Activated CD8-positive, alpha-beta memory T cell treated with anti-CD3 and anti-CD28 coated beads for 4 hours (primary cell): ENCODE measurements around the gene INTS6.
A peak's percentile ranks its signal among the peaks of the same experiment; 100 is the strongest.

Experiments
- DNase-seq, 2 donors: peaks; one replicate each; pipeline ENCODE4 v3.0.0-alpha.2; 2020; ENCODE audit warnings: low read depth in 2 of 2

INTS6 gene, protein sequence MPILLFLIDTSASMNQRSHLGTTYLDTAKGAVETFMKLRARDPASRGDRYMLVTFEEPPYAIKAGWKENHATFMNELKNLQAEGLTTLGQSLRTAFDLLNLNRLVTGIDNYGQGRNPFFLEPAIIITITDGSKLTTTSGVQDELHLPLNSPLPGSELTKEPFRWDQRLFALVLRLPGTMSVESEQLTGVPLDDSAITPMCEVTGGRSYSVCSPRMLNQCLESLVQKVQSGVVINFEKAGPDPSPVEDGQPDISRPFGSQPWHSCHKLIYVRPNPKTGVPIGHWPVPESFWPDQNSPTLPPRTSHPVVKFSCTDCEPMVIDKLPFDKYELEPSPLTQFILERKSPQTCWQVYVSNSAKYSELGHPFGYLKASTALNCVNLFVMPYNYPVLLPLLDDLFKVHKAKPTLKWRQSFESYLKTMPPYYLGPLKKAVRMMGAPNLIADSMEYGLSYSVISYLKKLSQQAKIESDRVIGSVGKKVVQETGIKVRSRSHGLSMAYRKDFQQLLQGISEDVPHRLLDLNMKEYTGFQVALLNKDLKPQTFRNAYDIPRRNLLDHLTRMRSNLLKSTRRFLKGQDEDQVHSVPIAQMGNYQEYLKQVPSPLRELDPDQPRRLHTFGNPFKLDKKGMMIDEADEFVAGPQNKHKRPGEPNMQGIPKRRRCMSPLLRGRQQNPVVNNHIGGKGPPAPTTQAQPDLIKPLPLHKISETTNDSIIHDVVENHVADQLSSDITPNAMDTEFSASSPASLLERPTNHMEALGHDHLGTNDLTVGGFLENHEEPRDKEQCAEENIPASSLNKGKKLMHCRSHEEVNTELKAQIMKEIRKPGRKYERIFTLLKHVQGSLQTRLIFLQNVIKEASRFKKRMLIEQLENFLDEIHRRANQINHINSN

DNA sequence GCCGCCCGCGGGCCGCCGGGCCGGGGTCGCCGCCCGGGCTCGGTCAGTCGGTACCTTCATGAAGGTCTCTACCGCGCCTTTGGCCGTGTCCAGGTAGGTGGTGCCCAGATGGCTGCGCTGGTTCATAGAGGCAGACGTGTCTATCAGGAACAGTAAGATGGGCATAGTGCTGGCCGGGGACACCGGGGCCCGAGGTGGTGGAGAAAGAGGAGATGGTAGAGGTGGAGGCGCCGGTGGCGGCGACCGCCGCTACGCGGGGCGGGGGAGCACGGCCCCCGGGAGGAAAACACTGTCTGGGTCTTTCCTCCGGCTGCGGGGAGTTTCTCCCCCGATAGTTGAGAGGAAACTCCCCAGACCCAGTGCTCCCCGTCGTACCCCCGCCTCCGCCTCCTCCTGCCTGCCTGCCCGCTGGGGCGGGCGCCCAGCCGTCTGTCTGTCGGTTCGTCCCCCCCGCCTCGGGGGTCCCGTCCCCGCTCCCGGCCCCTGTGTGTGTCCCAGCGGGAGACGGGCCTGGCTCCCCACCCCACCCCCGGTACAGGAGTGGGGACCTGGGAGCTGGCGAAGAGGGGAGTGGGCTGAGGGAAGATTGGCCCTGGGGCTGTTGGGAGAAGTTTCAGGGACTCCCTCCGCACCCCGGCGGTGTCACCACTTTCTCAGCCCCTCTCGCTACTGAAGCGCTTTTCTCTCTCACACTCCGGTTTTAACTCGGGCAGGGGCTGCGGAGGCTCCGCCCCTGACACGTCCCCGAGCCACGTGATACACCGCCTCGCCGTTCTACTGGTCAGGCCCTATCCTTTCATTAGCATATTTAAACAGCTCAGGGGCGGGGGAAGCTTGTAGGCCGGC, at the start of gene INTS6:
Gene INTS6, minus strand, starts transcription at position 676 of the 846 bp plus-strand sequence. Its CDS starts 511 bp downstream, at position 165.
- peak; percentile 97 to 99 for DNase-seq

DNA sequence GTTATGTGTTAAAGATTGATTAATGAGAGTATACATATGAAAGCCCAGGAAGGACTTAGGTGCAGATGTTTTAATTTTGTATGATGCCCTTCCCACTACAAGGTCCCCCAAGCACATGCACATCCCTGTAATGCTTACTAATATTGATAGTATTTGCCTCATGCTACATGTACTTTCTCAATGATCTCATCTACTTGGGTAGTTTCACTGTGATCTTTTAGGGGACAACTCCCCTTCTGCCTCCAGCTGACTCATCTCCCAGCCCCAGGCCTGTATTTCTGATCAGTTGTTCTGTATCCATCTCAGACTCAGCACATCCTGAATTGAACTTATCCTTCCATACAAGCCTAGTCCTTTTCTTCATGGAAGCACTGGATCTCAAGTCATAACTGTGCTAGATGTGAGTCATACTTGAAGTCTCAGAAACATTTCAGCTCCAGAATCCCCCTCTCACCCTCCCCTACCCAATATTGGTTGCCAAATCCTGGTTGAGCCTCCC, 49.4 kb upstream of the INTS6 start:
- no peak for DNase-seq

DNA sequence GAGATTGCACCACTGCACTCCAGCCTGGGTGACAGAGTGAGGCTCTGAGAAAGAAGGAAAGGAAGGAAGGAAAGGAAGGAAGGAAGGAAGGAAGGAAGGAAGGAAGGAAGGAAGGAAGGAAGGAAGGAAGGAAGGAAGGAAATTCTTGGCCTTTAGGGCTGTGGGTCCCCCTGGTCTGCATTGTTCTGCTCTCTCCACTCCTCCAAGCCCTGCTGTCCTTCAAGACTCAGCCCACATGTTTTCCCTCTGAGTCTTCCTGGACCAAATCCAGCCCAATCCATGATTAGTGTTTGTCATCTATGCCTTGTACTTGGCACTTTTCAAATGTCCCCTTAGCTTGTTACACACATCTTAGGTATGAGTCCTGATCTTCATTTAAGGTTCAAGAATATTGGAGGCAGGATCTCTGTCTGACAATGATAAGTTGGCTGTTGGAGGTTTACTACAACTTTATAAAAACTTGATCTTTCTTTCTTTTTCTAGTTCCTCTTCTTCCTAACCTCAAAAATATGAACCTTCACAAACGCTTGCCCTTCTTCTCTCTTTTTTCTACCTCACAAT, 48.8 kb upstream of the INTS6 start:
- no peak for DNase-seq

DNA sequence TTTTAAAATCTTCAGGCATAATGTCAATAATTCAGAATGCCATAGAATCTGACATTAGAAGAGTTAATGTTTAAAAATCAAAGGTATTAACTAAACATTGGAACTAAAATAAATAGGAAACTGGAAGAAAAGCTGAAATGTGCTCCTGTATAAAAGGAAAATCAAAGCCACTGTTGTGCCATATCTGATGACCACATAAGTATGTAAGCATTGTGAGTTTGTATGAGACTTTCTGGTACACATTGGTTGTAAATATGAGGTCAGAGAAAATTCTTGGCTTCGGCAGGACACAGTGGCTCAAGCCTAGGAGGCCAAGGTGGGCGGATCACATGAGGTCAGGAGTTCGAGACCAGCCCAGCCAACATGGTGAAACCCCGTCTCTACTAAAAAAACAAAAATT, 48.3 kb upstream of the INTS6 start:
- DNase-seq: no peak

DNA sequence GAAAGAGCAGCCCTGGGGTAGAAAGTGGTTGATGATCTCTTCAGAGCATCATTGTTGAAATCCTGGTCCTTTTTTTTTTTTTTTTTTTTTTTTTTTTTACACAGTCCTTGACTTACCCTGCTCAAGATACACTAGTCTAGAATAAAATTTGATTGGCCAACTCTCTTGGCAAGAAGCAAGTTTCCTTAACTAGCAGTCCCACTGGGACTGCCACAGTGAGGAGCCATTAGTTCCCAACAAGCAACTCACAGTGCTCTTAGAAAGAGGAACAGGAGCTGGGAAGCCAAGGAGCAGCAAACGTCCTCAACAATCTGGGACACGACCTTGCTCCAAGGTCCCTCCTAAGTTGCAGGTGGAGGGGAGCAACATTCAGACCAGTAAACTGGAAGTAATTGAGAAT, 47.9 kb upstream of the INTS6 start:
- no peak for DNase-seq

DNA sequence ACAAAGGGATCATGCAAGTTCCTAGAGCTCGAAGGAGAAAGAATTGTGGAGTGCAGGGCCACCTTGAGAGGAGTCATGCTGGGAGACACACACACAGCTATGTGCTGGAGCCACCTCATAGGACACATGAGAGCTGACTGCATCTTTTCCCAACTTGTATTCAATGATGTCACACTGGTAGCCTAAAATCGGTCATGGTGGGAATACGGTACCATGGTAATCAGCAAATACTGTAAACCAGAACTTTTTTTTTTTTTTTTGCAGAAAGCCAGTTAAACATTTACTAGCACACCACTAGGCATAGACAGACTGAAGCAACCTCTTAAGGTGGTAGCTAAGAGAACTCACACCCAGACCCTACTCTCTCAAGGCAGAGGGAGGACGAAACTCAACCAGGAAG, 47.0 kb upstream of the INTS6 start:
- DNase-seq: no peak

DNA sequence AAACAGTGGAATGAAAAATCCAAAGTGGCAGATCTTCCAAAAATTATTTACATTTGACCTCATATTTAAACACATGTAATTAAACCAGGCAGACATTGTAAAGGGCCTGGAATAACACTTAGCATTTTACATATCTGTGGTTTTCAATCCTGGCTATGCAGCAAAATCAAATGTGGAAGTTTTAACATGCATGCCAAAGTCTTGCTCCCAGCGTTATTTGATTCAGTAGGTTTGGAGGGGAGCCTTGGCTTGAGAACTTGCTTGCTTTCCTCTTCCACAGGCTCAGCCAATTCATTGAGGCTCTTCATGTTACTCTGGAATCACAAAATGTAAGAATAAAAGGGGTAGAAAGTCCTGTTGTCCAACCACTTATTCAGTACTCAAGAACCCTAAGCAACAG, 42.5 kb upstream of the INTS6 start:
- no peak for DNase-seq

DNA sequence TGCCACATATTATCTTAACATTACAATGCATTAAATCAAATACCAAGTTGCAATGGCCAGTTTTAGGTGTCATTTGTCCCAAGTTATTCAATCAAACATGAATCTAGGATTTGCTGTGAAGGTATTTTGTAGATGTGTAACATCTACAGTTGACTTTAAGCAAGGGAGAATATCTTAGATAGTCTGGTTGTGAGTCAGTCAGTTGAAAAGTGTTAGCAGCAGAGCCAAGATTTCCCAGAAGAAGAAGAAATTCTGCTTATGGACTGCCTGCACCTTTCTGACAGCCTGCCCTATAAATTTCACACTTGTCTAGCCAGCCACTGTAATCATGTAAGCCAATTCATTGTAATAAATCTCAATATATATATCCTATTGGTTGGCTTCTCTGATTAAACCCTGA, 41.3 kb upstream of the INTS6 start:
- DNase-seq: no peak

DNA sequence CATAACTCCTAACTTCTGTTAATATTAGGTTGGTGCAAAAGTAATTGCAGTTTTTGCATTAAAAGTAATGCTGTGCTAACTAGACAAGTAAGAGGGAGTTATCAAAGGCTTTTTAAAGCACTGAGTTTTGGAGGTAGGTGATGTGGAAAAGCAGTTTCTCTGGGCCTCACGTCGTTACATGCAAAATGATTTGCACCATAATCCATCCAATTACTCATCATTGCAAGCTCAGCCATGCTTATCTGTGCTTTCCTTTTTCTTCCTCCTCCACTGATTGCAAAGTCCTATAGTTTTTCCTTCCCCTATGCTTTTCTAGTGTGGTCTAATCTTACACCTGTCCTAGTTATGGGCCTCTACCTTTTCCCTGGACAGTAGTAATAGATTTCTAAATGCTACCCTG, 35.4 kb upstream of the INTS6 start:
- DNase-seq: no peak

DNA sequence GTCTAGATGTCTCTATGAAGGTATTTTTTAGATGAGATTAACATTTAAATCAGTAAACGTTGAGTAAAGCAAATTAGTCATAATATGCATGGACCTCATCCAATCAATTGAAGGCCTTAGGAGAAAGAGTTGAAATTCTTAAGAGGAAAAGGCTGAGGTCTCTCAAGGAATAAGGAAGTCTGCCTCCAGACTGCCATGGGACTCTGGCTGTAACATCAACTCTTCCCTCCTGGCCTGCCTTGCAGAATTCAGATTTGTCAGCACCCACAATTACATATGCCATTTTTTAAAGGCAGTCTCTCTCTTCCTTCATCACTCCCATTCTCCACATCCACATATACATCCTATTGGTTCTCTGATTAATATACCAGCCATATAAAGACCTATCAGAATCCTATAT, 28.8 kb upstream of the INTS6 start:
- DNase-seq: no peak

DNA sequence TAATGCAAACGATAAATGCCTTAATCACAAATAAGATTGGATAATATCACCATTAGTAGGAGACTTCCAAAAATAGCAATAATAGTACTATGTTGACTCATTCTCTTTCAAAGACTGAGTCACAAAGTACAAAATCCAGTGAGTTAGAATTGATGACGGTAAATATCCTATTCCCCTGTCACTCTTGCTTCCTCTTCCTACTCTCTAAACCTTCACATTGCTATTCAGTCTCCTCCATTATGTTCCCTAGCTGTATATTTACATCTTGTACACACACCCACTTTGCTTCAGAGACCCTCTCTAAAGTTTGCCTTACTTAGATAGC, 26.3 kb upstream of the INTS6 start:
- DNase-seq: no peak

DNA sequence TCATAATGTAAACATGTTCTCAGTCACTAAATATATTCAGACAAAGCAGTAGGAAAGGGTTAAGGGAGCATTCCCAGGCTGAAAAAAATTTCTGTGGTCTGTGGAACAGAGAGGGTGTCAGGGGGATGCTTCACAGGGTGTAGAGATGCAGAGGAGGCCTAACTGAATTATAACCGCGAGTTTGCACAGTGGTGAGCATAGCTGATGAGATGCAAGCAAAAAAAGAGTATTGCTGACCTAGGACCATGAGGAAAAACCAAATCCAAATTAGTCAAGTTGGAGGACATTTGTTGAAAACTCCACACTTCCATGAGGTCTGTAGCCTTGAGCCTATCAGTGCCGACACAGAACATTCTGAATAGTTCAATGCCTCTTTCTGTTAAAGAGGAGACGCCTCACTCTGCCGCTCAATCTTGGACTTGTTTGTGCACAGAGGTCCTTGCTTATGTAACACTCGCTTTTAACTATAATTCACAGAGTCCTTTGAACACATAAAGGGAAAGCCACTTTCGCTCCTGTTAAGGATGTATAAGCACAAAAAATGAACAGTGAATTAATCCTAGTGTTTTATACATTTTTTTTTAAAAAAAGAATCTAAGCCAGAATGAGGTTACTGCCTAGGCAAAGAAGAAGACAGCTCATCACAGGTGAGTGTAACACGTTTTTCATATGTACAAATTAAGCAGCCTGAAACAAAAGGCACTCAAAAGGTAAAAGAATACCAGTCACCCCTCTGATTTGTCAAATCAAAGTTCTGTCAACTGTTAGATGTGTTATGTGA, 25.8 kb upstream of the INTS6 start:
- no peak for DNase-seq

DNA sequence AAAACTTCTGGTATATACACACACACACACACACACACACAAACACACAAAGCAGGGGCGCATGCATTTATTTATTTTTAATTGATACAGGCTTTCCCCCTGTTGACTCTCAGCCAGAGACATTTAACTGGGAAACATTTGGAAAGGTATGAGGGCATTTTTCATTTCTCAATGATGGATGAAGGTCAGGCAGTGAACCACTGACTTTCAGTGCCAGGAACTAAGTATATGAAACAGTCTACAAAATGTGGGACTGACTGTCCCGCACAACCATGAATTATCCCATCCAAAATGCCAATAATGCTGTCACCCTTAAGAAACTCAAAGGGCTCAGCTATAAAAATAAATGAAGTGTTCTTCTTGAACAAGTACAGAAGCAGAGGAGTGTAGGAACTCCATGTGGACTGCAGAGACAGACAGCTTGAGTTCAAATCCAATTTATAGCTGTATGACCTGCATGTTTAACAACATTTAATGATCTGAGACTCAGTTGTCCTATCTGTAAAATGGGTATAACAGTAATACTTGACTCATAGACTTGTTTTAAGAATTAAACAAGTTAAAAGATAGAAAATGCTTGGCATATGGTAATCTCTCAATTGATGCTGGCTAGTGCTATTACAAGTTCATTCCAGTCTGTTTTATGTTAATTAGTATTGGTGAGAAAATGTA, 25.0 kb upstream of the INTS6 start:
- no peak for DNase-seq

DNA sequence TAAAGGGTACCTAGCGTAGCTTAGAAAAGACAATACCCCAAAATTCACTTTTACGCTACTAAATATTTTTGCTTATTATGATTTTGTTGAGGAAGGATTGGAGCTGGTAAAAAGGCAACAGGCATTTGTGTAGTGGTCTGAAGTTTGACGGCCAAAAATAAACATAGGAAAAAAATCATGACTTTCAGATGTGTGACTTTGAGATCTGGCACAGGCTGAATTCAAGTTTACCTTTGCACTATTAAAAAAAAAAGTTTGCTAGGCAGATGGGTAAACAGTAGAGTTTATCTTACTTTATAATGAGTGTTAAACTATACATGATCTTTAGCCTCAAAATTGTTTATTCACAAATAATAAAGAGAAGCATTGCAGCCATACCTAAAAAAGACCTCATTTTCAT, 24.3 kb upstream of the INTS6 start:
- no peak for DNase-seq

DNA sequence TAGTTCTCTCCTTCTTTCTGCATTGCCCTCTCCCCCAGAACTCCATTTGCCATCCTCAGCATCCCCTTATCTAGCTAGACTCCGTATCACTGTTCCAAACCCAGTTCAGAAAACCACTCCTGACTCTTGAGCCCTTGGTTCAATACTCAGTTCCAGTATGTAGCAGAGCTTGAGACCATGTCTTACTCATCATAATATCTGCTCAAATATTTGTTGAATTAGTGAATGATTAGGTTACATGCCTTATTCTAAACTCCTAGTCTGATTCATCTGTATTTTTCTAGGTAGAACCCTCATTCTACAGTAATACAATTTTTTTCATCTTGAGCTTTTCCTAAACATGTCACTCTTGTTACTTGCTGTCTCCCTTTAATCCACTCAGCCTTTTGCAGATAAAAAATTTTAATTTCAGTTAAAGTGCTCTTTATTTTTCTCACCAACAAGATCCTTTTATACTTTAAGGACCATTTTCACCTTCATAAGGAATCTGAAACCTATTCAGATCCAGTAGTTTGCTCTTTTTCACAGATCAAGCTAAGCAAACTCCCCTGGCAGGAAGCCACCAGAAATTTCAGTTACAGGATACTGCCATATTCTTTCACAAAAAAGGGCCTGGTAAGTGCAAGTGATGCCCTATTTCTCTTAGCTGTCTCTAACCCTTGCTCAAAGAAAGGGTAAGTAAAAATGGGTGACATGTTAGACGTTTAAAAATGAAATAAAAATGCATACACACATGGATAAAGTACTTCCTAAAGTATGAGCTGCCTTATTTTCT, 23.1 kb upstream of the INTS6 start:
- no peak for DNase-seq

DNA sequence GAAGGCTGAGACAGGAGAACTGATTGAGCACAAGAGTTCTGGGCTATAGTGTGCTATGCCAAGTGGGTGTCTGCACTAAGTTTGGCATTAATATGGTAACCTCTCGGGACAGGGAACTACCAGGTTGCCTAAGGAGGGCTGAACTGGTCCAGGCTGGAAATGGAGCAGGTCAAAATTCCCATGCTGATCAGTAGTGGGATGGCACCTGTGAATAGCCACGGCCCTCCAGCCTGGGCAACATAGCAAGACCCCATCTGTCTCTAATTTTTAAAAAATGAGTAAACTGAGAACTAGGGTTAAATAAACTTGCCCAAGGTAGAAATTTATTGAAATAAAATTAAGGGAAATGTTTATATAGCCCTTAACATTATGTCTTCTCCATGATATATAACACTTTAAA, 17.0 kb upstream of the INTS6 start:
- DNase-seq: no peak

DNA sequence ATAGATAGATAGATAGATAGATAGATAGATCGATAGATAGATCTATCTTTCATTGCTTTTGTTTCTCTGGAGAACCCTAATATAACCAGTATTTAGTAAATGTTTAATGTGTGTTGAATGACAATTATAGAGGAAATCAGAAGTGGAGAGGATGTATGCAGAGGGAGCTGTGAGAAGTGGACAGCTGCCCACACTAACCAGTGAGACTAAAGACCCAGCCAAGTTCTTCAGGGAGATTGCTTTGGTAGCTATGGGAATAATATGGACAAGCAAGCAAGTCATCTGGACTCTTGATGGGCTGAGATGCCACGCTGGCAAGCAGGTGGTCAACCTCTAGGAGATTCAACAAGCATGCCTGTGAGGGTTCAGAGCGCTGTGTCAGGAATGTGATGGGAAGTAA, 14.9 kb upstream of the INTS6 start:
- no peak for DNase-seq

DNA sequence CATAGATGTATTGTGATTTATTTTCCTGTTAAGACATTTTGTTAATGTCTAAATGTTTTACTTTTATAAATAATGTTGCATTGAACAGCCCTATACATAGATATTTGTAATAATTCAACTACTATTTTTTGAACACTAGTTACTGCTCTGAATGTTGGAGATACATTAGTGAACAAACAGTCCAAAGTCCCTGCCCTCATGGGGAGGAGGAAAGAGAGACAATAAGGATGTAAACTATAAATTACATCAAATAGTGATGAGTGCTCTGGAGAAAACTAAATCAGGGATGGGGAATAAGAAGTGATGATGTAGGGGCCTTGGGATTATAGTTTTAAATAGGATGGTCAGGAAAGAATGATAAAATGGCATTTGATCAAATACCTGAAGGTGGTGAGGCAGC, 12.3 kb upstream of the INTS6 start:
- DNase-seq: no peak

DNA sequence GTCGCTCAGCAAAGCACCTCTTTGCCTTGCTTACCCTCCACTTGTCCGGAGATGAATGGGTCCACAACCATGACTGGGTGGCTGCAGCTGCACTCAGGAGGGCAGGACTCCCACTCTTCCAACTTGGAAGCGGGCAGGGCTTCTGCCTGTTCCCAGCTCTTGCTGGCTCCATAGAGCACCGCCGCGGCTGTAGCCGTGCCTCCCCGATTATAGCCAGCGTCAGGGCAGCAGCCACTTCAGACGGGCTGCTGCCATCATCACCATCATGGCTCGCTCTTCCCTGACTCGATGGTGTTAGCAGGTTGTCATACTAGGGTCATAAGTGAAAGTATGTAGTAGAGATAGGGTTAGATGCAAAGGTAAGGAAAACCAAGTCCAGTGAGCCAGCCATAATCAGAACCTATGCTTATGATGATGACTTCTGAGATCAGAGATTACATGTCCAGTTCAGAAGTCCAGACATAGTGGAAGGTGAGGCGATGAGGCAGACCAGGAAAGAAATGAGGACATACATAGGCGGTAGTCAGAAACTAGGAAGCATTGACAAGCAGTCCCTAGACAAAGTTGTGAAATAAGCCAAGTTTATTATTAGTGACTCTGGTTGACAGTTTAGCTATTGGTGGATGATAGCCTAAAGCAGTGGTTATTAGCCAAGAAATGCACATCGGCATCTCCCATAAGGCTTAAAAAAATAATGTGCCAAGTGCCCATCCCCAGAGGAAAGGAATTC, 4.4 kb upstream of the INTS6 start:
- DNase-seq: no peak
